ENCODE measurements around the gene MEN1. TPM values are rescaled to one million over a fixed set of nuclear protein-coding genes. Genes with fewer than 3 reads are reported as not detected.
A peak's percentile ranks its signal among the peaks of the same experiment; 100 is the strongest.

Gene MEN1
- total and polyA plus RNA-seq, 2 of the 13 experiments (the other 11 are each of a cell fraction or from before 2014, with no cell fraction given), result 20.5 to 27.3 TPM

DNA sequence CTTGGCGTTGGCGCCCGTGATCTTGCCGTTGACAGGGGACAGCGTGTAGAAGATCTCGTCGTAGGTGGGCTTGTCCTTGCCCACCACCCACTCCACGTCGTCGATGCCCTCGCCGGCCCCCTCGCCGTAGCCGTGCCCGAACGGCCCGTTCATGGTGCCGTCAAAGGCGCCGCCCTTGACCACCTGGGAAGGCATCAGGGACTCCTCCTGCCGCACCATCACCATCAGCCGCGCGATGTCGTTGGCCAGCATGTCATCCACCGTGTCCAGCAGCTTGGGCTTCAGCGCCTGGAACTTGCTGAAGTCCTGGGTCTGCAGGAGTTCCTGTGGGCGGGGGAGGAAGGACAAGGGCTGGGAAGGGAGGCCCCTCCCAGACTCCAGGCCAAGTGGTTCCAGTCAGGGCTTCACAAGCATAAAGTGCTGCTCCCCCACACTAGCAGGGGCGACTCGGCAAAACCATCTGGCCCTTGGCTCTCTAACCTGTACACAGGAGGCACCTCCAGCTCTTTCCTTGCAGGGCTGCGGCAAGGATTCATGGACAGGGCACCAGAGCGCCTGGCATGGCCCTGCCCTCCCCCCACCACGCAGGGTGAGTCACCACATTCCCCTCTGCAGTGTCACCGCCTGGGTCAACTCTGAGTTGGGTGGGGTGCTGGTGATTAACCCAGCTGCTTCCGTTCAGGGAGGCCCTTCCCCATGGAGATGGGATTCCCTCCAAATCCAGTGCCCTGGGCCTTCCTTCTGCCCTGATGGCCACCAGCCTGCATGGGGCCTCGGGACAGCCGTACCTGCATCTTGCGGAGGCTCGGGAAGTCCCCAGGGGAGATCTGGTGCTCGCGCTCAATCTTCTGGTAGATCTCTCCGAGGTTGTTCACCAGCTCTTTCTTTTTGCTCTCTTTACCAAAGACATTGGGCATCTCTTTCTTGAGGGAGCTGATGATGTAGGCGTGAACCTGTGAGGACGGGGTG, 44.5 kb upstream of the MEN1 start (continued):
- TF ChIP-seq, protein P1, sequence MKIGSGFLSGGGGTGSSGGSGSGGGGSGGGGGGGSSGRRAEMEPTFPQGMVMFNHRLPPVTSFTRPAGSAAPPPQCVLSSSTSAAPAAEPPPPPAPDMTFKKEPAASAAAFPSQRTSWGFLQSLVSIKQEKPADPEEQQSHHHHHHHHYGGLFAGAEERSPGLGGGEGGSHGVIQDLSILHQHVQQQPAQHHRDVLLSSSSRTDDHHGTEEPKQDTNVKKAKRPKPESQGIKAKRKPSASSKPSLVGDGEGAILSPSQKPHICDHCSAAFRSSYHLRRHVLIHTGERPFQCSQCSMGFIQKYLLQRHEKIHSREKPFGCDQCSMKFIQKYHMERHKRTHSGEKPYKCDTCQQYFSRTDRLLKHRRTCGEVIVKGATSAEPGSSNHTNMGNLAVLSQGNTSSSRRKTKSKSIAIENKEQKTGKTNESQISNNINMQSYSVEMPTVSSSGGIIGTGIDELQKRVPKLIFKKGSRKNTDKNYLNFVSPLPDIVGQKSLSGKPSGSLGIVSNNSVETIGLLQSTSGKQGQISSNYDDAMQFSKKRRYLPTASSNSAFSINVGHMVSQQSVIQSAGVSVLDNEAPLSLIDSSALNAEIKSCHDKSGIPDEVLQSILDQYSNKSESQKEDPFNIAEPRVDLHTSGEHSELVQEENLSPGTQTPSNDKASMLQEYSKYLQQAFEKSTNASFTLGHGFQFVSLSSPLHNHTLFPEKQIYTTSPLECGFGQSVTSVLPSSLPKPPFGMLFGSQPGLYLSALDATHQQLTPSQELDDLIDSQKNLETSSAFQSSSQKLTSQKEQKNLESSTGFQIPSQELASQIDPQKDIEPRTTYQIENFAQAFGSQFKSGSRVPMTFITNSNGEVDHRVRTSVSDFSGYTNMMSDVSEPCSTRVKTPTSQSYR (CRISPR knock-in tag; IDR thresholded peaks at IDR 0.05; ENCODE audit: borderline replicate concordance), result peak; percentile 96
- TF ChIP-seq SATB2 (CRISPR knock-in tag; IDR thresholded peaks at IDR 0.05) (no peak), ZKSCAN8 (CRISPR knock-in tag; IDR thresholded peaks at IDR 0.05; ENCODE audit: borderline replicate concordance) (0 out of 2 replicates have a peak, but pooled peaks have one; percentile 14), ELF3 (CRISPR knock-in tag; IDR thresholded peaks at IDR 0.05) (peak; percentile 85), ZBTB1 (CRISPR knock-in tag; IDR thresholded peaks at IDR 0.05; ENCODE audit: borderline replicate concordance) (no peak), PRPF4 (IDR thresholded peaks at IDR 0.05; ENCODE audit: low read depth, low read length, poor library complexity, severe bottlenecking) (peak; percentile 49)
- TF ChIP-seq, protein P2, sequence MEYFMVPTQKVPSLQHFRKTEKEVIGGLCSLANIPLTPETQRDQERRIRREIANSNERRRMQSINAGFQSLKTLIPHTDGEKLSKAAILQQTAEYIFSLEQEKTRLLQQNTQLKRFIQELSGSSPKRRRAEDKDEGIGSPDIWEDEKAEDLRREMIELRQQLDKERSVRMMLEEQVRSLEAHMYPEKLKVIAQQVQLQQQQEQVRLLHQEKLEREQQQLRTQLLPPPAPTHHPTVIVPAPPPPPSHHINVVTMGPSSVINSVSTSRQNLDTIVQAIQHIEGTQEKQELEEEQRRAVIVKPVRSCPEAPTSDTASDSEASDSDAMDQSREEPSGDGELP (IDR thresholded peaks at IDR 0.05; ENCODE audit: borderline replicate concordance, low read depth), result peak; percentile 91; the same call in 1 of the 2 replicates
- TF ChIP-seq, protein P3, sequence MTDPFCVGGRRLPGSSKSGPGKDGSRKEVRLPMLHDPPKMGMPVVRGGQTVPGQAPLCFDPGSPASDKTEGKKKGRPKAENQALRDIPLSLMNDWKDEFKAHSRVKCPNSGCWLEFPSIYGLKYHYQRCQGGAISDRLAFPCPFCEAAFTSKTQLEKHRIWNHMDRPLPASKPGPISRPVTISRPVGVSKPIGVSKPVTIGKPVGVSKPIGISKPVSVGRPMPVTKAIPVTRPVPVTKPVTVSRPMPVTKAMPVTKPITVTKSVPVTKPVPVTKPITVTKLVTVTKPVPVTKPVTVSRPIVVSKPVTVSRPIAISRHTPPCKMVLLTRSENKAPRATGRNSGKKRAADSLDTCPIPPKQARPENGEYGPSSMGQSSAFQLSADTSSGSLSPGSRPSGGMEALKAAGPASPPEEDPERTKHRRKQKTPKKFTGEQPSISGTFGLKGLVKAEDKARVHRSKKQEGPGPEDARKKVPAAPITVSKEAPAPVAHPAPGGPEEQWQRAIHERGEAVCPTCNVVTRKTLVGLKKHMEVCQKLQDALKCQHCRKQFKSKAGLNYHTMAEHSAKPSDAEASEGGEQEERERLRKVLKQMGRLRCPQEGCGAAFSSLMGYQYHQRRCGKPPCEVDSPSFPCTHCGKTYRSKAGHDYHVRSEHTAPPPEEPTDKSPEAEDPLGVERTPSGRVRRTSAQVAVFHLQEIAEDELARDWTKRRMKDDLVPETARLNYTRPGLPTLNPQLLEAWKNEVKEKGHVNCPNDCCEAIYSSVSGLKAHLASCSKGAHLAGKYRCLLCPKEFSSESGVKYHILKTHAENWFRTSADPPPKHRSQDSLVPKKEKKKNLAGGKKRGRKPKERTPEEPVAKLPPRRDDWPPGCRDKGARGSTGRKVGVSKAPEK (CRISPR knock-in tag; IDR thresholded peaks at IDR 0.05; ENCODE audit: borderline replicate concordance), result no peak
- TF ChIP-seq, protein P4, sequence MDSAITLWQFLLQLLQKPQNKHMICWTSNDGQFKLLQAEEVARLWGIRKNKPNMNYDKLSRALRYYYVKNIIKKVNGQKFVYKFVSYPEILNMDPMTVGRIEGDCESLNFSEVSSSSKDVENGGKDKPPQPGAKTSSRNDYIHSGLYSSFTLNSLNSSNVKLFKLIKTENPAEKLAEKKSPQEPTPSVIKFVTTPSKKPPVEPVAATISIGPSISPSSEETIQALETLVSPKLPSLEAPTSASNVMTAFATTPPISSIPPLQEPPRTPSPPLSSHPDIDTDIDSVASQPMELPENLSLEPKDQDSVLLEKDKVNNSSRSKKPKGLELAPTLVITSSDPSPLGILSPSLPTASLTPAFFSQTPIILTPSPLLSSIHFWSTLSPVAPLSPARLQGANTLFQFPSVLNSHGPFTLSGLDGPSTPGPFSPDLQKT (CRISPR knock-in tag; IDR thresholded peaks at IDR 0.05; ENCODE audit: borderline replicate concordance), result no peak

Data from HepG2 (cell line).